ENCODE measurements around the gene KPNA1.
"Not testable (repeated sequence)": the region's sequence is repeated elsewhere in the genome, so short reads cannot be mapped to it uniquely, and the experiment has no call there.

The KPNA1 gene

DNA sequence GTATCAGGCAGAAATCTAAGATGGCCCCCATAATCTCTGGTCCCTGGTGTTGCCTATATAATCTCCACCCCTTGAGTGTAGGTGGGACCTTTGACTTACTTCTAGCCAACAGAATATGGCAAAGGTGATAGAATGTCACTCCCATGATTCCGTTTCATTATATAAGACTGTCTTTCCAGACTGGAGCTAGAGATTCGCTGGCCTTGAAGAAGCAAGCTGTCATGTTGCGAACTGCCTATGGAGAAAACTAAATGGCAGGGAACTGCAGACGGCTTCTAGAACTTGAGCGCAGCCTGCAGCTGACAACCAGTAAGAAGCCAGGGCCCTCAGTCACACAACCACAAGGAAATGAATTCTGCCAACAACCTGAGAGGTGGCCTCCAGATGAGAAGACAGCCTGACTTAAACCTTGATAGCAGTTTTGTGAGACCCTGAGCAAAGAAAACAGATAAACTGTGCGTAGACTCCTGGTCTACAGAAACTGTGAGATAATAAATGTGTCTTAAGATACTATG lies 2.2 kb upstream of the KPNA1 start:
- no peak for DNase-seq

- DNase-seq = no peak
Measured at GRCh38 chr3:122515870-122516269, 1.1 kb upstream of the KPNA1 start.

GRCh38 chr3:122515020-122515468 lies 305 bp upstream of the KPNA1 start:
- no peak for DNase-seq

DNA sequence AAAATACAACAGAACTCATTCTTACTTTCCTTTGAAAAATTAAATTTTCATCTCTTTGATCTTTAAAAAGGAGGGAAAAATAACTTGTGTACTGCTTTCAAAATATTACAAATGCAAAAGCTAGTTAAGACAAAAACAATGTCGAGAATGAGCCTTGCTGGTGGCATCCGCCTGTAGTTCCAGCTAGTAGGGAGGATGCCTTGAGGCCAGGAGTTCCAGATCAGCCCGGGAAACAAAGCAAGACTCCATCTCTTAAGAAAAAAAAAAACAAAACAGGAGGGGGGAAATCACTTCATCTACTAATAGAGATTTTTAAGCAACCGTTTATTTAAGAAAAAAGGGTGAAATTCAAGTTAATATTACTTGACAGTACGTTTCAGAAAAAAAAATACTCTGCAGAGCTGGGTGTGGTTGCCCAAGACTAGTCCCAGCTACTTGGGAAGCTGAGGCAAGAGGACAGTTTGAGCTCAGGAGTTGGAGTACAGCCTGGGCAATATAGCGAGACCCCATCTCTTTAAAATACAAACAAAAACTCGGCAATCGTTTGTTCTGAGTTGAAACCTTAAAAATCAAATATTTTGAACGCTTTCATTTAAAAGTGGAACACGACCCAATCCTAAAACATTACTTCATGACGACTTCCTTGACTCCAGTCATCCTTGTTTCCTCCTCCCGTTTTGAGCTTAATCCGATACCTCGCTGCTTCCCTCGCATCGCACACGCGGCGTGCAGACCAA lies 1.2 kb downstream of the KPNA1 start:
- DNase-seq = no peak

DNA sequence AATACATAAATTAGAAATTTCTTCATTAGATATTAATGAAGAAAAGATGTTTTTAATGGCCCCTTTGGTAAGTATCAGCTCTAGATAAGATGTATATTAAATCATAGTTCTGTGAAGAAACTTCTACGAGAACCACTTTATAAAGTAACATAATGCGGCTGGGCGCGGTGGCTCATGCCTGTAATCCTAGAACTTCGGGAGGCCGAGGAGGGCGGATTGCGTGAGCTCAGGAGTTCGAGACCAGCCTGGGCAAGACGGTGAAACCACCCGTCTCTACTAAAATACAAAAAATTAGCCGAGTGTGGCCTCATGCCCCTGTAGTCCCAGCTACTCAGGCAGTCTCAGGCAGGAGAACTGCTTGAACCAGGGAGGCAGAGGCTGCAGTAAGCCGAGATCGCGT lies 2.5 kb downstream of the KPNA1 start:
- no peak for DNase-seq

GRCh38 chr3:122510878-122511535 lies 3.7 kb downstream of the KPNA1 start:
- no peak for DNase-seq

- not testable (repeated sequence) for DNase-seq
Measured at GRCh38 chr3:122508944-122509343, 5.8 kb downstream of the KPNA1 start.

DNA sequence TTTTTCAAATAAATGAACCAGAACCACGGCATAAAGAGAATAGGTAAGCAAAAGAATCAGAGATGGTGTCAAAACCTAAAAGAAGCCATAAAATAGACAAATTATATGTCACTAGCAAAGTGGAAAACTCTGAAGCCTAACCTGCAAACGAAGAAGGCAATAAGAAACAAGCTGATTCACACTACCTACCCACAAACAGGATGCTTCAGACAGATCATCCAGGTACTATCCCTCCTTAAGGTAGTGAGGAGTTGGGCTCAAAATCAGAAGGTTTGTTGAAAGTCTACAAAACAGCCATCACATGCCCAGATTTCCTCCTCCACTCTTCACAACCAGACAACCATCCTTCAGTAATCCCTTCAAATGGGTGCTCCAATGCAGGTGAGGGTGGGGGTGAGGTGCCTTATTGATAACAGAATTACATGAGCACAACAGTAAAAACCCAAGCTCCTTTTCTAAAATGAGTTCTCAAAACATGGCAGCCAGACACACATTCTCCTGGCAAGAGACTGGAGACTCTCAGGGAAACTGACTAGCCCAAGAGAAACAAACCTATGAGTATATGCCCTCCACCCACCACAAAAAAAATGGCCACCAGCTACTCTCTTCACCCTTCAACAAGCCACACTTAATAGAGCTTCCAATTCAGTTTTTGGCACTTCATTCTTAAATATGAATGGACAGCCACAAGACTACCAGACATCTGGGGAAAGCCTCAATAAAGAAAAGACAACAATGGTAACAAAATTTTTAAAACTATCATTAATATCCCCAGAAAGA lies 6.4 kb downstream of the KPNA1 start:
- no peak for DNase-seq

DNA sequence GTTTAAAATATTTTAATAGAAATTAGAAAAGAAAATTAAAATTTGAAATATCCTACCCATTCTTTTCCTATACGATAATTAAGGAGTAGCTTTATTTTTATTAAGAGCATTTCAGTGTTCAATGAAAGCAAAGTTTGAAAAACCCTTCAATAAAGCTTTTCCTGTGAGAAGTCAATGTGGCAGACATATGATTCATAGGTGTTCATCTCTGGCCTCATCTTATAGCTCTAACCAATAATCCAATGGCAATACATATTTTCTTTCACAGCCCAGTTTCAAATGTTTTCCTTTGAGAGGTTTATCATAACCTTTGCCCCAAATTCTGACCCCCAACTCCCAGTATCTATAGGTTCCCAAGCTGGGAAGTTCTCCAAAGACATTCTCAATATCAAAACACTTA lies 8.3 kb downstream of the KPNA1 start:
- DNase-seq = no peak

DNA sequence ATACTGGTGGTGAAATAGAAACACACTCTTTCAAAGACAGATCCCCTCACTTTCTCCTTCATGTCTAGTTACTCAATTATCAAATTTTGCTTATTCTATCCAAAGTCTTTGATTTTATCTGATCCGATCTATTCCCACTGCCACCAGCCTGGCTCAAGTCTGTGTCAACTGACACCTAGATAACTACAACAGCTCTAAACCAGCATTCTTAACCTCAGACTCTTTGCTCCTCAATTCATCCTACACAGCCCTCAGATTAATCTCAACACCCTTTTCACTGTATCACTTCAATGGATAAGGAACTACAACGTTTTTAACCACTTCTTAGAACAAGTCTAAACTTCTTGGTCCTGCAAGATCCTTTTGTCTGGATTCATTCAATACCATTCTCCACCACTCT lies 9.1 kb downstream of the KPNA1 start:
- DNase-seq = no peak

DNA sequence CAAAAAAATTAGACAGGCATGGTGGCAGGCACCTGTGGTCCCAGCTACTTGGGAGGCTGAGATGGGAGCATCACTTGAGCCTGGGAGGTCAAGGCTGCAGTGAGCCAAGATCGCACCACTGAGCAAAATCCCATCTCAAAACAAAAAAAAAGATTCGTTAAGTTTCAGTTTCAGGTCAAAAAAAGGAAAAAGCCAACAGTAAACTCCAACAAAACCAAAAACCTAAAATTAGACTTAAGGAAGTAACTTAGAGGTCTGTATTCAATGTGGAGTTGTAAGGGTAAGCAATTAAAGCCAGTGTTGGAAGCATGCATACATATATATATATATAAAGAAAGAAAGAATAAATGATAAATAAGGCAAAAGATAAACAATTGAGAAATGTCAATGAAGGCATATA lies 11.8 kb downstream of the KPNA1 start:
- DNase-seq = no peak

DNA sequence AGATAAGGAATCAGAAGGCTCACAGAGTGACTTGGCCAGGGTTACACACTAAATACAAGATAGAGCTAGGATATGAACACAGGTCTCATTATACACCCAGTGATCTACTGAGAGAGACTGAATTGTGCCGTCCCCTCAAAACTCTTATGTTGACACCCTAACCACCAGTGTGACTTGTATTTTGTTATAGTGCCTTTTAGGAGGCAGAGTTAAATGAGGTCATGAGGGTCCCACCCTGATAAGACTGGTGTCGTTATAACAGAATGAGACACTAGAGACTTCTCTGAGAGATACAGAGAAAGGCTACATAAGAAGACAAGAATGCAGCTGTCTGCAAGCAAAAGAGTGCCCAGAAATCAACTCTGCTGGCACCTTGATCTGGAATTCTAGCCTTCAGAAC lies 12.6 kb downstream of the KPNA1 start:
- no peak for DNase-seq

DNA sequence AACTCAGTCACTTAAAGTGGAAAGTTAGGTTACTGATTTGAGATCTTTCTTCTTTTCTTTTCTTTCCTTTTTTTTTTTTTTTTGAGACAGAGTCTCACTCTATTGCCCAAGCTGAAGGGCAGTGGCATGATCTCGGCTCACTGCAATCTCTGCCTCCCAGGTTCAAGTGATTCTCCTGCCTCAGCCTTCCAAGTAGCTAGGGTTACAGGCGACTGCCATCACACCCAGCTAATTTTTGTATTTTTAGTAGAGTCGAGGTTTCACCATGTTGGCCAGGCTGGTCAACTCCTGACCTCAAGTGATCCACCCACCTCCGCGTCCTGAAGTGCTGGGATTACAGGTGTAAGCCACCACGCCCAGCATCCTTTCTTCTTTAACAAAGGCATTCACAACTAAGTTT lies 13.8 kb downstream of the KPNA1 start:
- not testable (repeated sequence) for DNase-seq

DNA sequence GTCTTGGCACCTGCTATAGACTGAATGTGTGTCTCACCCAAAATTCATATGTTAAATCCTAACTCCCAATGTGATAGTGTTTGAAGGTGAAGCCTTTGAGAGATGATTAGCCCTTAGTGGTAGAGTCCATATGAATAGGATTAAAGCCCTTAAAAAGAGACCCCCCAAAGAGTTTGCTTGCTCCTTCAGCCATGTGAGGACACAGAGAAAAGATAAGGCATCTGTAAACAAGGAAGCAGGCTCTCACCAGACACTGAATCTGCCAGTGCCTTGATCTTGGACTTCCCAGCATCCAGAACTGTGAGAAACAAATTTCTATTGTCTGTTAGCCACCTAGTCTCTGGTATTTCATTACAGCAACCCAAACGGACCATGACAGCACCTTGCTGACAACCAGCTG lies 16.6 kb downstream of the KPNA1 start:
- DNase-seq = no peak

DNA sequence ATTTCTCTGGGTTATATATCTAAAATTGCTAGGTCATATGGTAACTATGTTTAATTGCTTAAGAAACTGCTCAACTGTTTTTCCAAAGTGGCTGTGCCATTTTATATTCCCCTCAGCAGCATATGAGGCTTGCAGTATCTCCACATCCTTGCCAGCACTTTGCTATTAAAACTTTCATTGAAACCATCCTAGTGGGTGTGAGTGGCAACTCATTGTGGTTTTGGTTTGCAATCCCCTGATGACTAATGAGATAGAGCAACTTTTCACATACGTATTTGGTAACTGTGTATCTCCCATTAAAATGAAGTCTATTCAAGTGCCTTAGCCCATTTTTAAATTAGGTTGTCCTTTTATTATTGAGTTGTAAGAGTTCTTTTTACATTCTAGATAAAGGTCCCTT lies 17.3 kb downstream of the KPNA1 start:
- DNase-seq = peak; percentile 29

DNA sequence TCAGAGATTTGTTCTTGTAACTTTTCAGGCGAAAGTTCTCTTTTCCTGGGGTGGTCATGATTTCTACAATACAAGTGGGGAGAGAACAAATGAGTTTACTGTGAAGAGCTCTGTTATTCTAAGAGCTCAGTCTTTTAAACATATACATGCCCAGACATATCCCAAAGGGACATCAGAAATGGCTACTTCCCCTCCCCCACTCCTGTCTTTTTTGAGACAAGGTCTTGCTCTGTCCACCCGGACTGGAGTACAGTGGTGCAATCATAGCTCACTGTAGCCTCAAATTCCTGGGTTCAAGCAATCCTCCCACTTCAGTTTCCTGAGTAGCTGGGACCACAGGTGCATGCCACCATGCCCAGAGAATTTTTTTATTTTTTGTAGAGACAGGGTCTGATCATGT lies 18.2 kb downstream of the KPNA1 start:
- no peak for DNase-seq

- no peak for DNase-seq
Measured at GRCh38 chr3:122493296-122493695, 21.4 kb downstream of the KPNA1 start.

GRCh38 chr3:122488262-122488973 lies 26.3 kb downstream of the KPNA1 start:
- DNase-seq = no peak

GRCh38 chr3:122484985-122485384 lies 29.8 kb downstream of the KPNA1 start:
- DNase-seq = no peak

GRCh38 chr3:122481390-122481789 lies 33.3 kb downstream of the KPNA1 start:
- DNase-seq = no peak

DNA sequence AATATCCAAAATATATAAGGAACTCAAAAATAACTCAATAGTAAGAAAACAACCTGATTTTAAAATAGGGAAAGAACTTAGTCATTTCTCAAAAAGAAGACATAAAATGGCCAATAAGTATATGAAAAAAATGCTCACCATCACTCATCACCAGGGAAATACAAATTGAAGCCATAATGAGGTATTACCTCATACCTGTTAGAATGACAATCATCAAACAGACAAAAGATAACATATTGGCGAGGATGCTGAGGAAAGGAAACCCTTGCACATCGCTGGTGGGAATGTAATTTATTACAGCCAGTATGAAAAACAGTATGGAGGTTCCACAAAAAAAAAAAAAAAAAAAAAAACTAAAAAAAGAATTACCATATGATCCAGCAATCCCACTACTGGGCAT lies 38.2 kb downstream of the KPNA1 start:
- DNase-seq = no peak

DNA sequence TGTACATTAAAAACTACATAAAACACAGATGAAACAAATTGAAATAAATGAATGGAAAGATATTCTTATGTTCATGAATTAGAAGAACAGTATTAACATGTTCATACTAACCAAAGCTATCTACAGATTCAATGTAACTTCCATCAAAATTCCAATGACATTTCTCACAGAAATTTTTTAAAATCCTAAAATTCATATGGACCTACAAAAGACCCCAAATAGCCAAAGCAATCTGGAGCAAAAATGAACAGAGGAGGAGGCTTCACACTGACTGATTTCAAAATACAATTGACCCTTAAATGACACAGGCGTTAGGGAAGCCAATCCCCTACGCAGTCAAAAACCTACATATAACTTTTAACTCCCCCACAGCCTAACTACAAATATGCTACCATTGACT lies 39.4 kb downstream of the KPNA1 start:
- DNase-seq = no peak

DNA sequence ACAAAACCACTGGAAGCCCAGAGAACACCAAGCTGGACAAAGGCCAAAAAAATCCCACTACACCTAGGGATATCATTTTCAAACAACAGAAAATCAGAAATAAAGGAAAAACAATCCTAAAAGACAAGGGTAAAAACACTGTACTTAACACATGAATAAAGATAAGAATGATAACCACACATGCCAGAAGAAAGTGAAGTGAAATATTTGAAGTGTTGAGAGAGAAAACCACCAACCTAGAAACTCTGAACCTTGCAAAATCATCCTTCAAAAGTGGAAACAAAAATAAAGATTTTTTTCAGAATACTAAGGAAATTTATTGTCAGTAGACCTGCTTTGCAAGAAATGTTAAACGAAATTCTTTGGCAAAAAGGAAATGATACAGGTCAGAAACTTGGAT lies 45.1 kb downstream of the KPNA1 start:
- no peak for DNase-seq

Data from CD4-positive, alpha-beta T cell treated with Interleukin-15 for 1 hour (primary cell).